T-helper 2 cell treated with Interferon-gamma antibody and Interleukin-4, amounts not matched to agents 5 μg/mL and 100 μg/mL, for 36 hours (primary cell): ENCODE measurements around the gene HSPA12A.
"Not testable (repeated sequence)": the region's sequence is repeated elsewhere in the genome, so short reads cannot be mapped to it uniquely, and the experiment has no call there.

Experiments
- DNase-seq: peaks from one replicate; pipeline ENCODE4 v3.0.0; 2021; ENCODE audit warnings: low spot score
- H3K27ac Mint-ChIP-seq: one replicate; pipeline ENCODE4 v1.8.0; 2021; ENCODE audit warnings: mild to moderate bottlenecking, mixed read lengths
- H3K27me3 Mint-ChIP-seq: one replicate; pipeline ENCODE4 v1.8.0; 2021; ENCODE audit warnings: low read depth, mixed read lengths
- H3K36me3 Mint-ChIP-seq: one replicate; pipeline ENCODE4 v1.8.0; 2021; ENCODE audit warnings: low read depth, mixed read lengths
- H3K4me1 Mint-ChIP-seq: one replicate; pipeline ENCODE4 v1.8.0; 2021; ENCODE audit warnings: low read depth, mixed read lengths
- H3K4me3 Mint-ChIP-seq: one replicate; pipeline ENCODE4 v1.8.0; 2022; ENCODE audit warnings: mild to moderate bottlenecking, moderate library complexity, mixed read lengths
- H3K9me3 Mint-ChIP-seq: one replicate; pipeline ENCODE4 v1.8.0; 2021; ENCODE audit warnings: mixed read lengths

HSPA12A gene

GRCh38 chr10:116721547-116722392 lies 20.6 kb downstream of the HSPA12A start:
- no peak overlapping the region for H3K27ac Mint-ChIP-seq
- peaks cover 23% of the 10 kb centered on the region for H3K4me1 Mint-ChIP-seq
- no peaks in the 10 kb centered on the region for H3K36me3 Mint-ChIP-seq
- DNase-seq = no peak
- H3K9me3 Mint-ChIP-seq = no peaks in the 10 kb centered on the region
- no peak overlapping the region for H3K4me3 Mint-ChIP-seq
- H3K27me3 Mint-ChIP-seq = peaks cover 37% of the 10 kb centered on the region

GRCh38 chr10:116720668-116721546 lies 21.5 kb downstream of the HSPA12A start:
- Mint-ChIP-seq H3K27ac (no peak overlapping the region), H3K9me3 (no peaks in the 10 kb centered on the region), H3K4me1 (peaks cover 23% of the 10 kb centered on the region), H3K27me3 (peaks cover 29% of the 10 kb centered on the region), H3K36me3 (no peaks in the 10 kb centered on the region), H3K4me3 (no peak overlapping the region)
- DNase-seq = no peak

- no peaks in the 10 kb centered on the region for H3K36me3 Mint-ChIP-seq
- no peak overlapping the region for H3K4me3 Mint-ChIP-seq
- H3K9me3 Mint-ChIP-seq = no peaks in the 10 kb centered on the region
- H3K27me3 Mint-ChIP-seq = peaks cover 24% of the 10 kb centered on the region
- peaks cover 22% of the 10 kb centered on the region for H3K4me1 Mint-ChIP-seq
- DNase-seq = no peak
- no peak overlapping the region for H3K27ac Mint-ChIP-seq
Observed at GRCh38 chr10:116720241-116720643, 22.1 kb downstream of the HSPA12A start.

GRCh38 chr10:116719804-116720203 lies 22.6 kb downstream of the HSPA12A start:
- Mint-ChIP-seq H3K4me1 (peaks cover 19% of the 10 kb centered on the region), H3K36me3 (no peaks in the 10 kb centered on the region), H3K27me3 (peaks cover 23% of the 10 kb centered on the region), H3K27ac (no peak overlapping the region), H3K9me3 (no peaks in the 10 kb centered on the region), H3K4me3 (no peak overlapping the region)
- DNase-seq = no peak

- no peak for DNase-seq
- Mint-ChIP-seq H3K4me3 (no peak overlapping the region), H3K27ac (no peak overlapping the region), H3K36me3 (no peaks in the 10 kb centered on the region), H3K27me3 (peaks cover 30% of the 10 kb centered on the region), H3K4me1 (peaks cover 4% of the 10 kb centered on the region), H3K9me3 (no peaks in the 10 kb centered on the region)
Observed at GRCh38 chr10:116718058-116718457, 24.3 kb downstream of the HSPA12A start.

GRCh38 chr10:116716381-116716780 lies 26.0 kb downstream of the HSPA12A start:
- DNase-seq = no peak
- Mint-ChIP-seq H3K4me3 (no peak overlapping the region), H3K9me3 (no peaks in the 10 kb centered on the region), H3K27ac (no peak overlapping the region), H3K4me1 (no peaks in the 10 kb centered on the region), H3K36me3 (no peaks in the 10 kb centered on the region), H3K27me3 (peaks cover 21% of the 10 kb centered on the region)

- Mint-ChIP-seq H3K9me3 (no peaks in the 10 kb centered on the region), H3K27me3 (peaks cover 18% of the 10 kb centered on the region), H3K36me3 (no peaks in the 10 kb centered on the region), H3K27ac (no peak overlapping the region), H3K4me1 (no peaks in the 10 kb centered on the region), H3K4me3 (no peak overlapping the region)
- DNase-seq = no peak
Observed at GRCh38 chr10:116715839-116716377, 26.5 kb downstream of the HSPA12A start.

- H3K4me1 Mint-ChIP-seq = no peaks in the 10 kb centered on the region
- H3K27ac Mint-ChIP-seq = no peak overlapping the region
- no peaks in the 10 kb centered on the region for H3K36me3 Mint-ChIP-seq
- H3K27me3 Mint-ChIP-seq = peaks cover 17% of the 10 kb centered on the region
- DNase-seq = no peak
- H3K9me3 Mint-ChIP-seq = no peaks in the 10 kb centered on the region
- H3K4me3 Mint-ChIP-seq = no peak overlapping the region
Observed at GRCh38 chr10:116715341-116715740, 27.0 kb downstream of the HSPA12A start.

- Mint-ChIP-seq H3K27me3 (peaks cover 17% of the 10 kb centered on the region), H3K36me3 (no peaks in the 10 kb centered on the region), H3K9me3 (no peaks in the 10 kb centered on the region), H3K4me1 (no peaks in the 10 kb centered on the region), H3K27ac (no peak overlapping the region), H3K4me3 (no peak overlapping the region)
- no peak for DNase-seq
Observed at GRCh38 chr10:116713846-116714245, 28.5 kb downstream of the HSPA12A start.

- Mint-ChIP-seq H3K4me3 (no peak overlapping the region), H3K4me1 (no peaks in the 10 kb centered on the region), H3K36me3 (no peaks in the 10 kb centered on the region), H3K27me3 (peaks cover 15% of the 10 kb centered on the region), H3K9me3 (no peaks in the 10 kb centered on the region), H3K27ac (no peak overlapping the region)
- no peak for DNase-seq
Observed at GRCh38 chr10:116712989-116713543, 29.3 kb downstream of the HSPA12A start.

- Mint-ChIP-seq H3K9me3 (no peaks in the 10 kb centered on the region), H3K4me1 (no peaks in the 10 kb centered on the region), H3K27ac (no peak overlapping the region), H3K4me3 (no peak overlapping the region), H3K36me3 (no peaks in the 10 kb centered on the region), H3K27me3 (peaks cover 13% of the 10 kb centered on the region)
- DNase-seq = no peak
Observed at GRCh38 chr10:116712519-116712918, 29.8 kb downstream of the HSPA12A start.

GRCh38 chr10:116711803-116712202 lies 30.6 kb downstream of the HSPA12A start:
- not testable (repeated sequence) for H3K4me1 Mint-ChIP-seq, H3K4me3 Mint-ChIP-seq, H3K36me3 Mint-ChIP-seq, DNase-seq, H3K27ac Mint-ChIP-seq, H3K9me3 Mint-ChIP-seq
- H3K27me3 Mint-ChIP-seq = peaks cover 13% of the 10 kb centered on the region

GRCh38 chr10:116710076-116710475 lies 32.3 kb downstream of the HSPA12A start:
- Mint-ChIP-seq H3K9me3 (no peaks in the 10 kb centered on the region), H3K4me1 (no peaks in the 10 kb centered on the region), H3K4me3 (no peak overlapping the region), H3K27ac (no peak overlapping the region), H3K36me3 (no peaks in the 10 kb centered on the region), H3K27me3 (peaks cover 13% of the 10 kb centered on the region)
- no peak for DNase-seq

- Mint-ChIP-seq H3K4me3 (no peak overlapping the region), H3K9me3 (no peaks in the 10 kb centered on the region), H3K36me3 (no peaks in the 10 kb centered on the region), H3K4me1 (no peaks in the 10 kb centered on the region), H3K27me3 (peaks cover 5% of the 10 kb centered on the region), H3K27ac (no peak overlapping the region)
- DNase-seq = no peak
Observed at GRCh38 chr10:116708877-116709276, 33.5 kb downstream of the HSPA12A start.
